CD14-positive monocyte (primary cell): Measurements from ENCODE around the gene NFKBIE. TPM values are rescaled to one million over a fixed set of nuclear protein-coding genes. Genes with fewer than 3 reads are reported as not detected.

Source experiments
- DNase-seq, 3 donors: peaks; one replicate each; pipeline ENCODE4 v3.0.0-alpha.2; 2011 to 2022
- H2AFZ ChIP-seq: 2 replicates; pipeline ENCODE4 v1.6.0; 2012; ENCODE audit warnings: mild to moderate bottlenecking, low read depth, low read length, inconsistent platforms; ENCODE audit not compliant: insufficient read depth, poor library complexity, severe bottlenecking
- H3K27ac ChIP-seq, 2 donors: 1 replicate in 1 of 2; 2 replicates in 1 of 2; pipeline ENCODE4 v1.5.1; 2012 to 2013; ENCODE audit warnings: low read length in 2 of 2, control low read depth in 1 of 2, inconsistent platforms in 1 of 2, low read depth in 1 of 2, mild to moderate bottlenecking in 1 of 2
- H3K27me3 ChIP-seq, 2 donors: one replicate each; pipeline versions ENCODE4 v1.6.0 to v1.6.1; 2011 to 2013; ENCODE audit warnings: low read length in 2 of 2; ENCODE audit not compliant: control insufficient read depth in 2 of 2, insufficient read depth in 2 of 2
- H3K36me3 ChIP-seq, 2 donors: replicated peaks in 1 of 2; 1 replicate in 1 of 2; 2 replicates in 1 of 2; pipeline versions ENCODE4 v1.5.1 to v1.6.1; 2012 to 2013; ENCODE audit warnings: low read length in 2 of 2, control low read depth in 1 of 2, inconsistent platforms in 1 of 2, mild to moderate bottlenecking in 1 of 2; ENCODE audit not compliant: insufficient read depth in 2 of 2, control insufficient read depth in 1 of 2
- H3K4me1 ChIP-seq, 2 donors: 1 replicate in 1 of 2; 2 replicates in 1 of 2; pipeline versions ENCODE4 v1.5.1 to v1.6.1; 2012 to 2013; ENCODE audit warnings: low read length in 2 of 2, control low read depth in 1 of 2, inconsistent platforms in 1 of 2, mild to moderate bottlenecking in 1 of 2, moderate library complexity in 1 of 2; ENCODE audit not compliant: insufficient read depth in 2 of 2, control insufficient read depth in 1 of 2
- H3K4me2 ChIP-seq: replicated peaks from 2 replicates; pipeline ENCODE3; 2012; ENCODE audit warnings: low read length, moderate library complexity, mild to moderate bottlenecking; ENCODE audit not compliant: poor library complexity, severe bottlenecking; ENCODE audit errors: extremely low read depth
- H3K4me3 ChIP-seq, 3 experiments: fragments of 200-600 bp in 1 of 3; sonication (generic) in 1 of 3; replicated peaks in 1 of 3; 1 replicate in 2 of 3; 2 replicates in 1 of 3; pipeline ENCODE4 v1.5.1; 2011 to 2013; ENCODE audit warnings: low read length in 3 of 3, mild to moderate bottlenecking in 3 of 3, control low read depth in 2 of 3, low read depth in 2 of 3, inconsistent platforms in 1 of 3, moderate library complexity in 1 of 3
- H3K79me2 ChIP-seq: 2 replicates; pipeline ENCODE4 v1.6.0; 2012; ENCODE audit warnings: mild to moderate bottlenecking, control low read depth, inconsistent platforms, low read length, moderate library complexity; ENCODE audit not compliant: insufficient read depth
- H3K9ac ChIP-seq: 2 replicates; pipeline ENCODE4 v1.6.0; 2017; ENCODE audit warnings: low read length, mild to moderate bottlenecking; ENCODE audit not compliant: insufficient read depth, poor library complexity, severe bottlenecking
- H3K9me3 ChIP-seq, 2 donors: replicated peaks in 1 of 2; 1 replicate in 1 of 2; 2 replicates in 1 of 2; pipeline versions ENCODE4 v1.5.1 to v1.6.1; 2012 to 2013; ENCODE audit warnings: low read length in 2 of 2, control low read depth in 1 of 2; ENCODE audit not compliant: control insufficient read depth in 1 of 2, insufficient read depth in 1 of 2
- H4K20me1 ChIP-seq: 2 replicates; pipeline ENCODE4 v1.6.0; 2012; ENCODE audit warnings: mild to moderate bottlenecking, low read length, control low read depth, moderate library complexity; ENCODE audit not compliant: insufficient read depth
- H3K27ac Mint-ChIP-seq, 7 donors: one replicate each; pipeline ENCODE4 v1.8.0; 2020; ENCODE audit warnings: mild to moderate bottlenecking in 7 of 7, mixed read lengths in 7 of 7, moderate library complexity in 6 of 7, inconsistent platforms in 2 of 7
- H3K27me3 Mint-ChIP-seq, 3 donors: one replicate each; pipeline ENCODE4 v1.8.0; 2021 to 2022; ENCODE audit warnings: low read depth in 3 of 3, mild to moderate bottlenecking in 3 of 3, mixed read lengths in 3 of 3, moderate library complexity in 3 of 3, inconsistent platforms in 1 of 3
- H3K36me3 Mint-ChIP-seq, 2 donors: one replicate each; pipeline ENCODE4 v1.8.0; 2020; ENCODE audit warnings: mixed read lengths in 2 of 2, inconsistent platforms in 1 of 2, mild to moderate bottlenecking in 1 of 2
- H3K4me1 Mint-ChIP-seq: one replicate; pipeline ENCODE4 v1.8.0; 2020; ENCODE audit warnings: mild to moderate bottlenecking, mixed read lengths
- H3K4me3 Mint-ChIP-seq, 2 donors: one replicate each; pipeline ENCODE4 v1.8.0; 2020; ENCODE audit warnings: mild to moderate bottlenecking in 2 of 2, mixed read lengths in 2 of 2, moderate library complexity in 1 of 2
- H3K9me3 Mint-ChIP-seq, 7 donors: one replicate each; pipeline ENCODE4 v1.8.0; 2020 to 2022; ENCODE audit warnings: mixed read lengths in 7 of 7, mild to moderate bottlenecking in 6 of 7, moderate library complexity in 6 of 7, inconsistent platforms in 2 of 7
- CTCF ChIP-seq: fragments of 200-600 bp; IDR thresholded peaks from one replicate; pipeline ENCODE4 v1.8.0; 2022; ENCODE audit warnings: antibody characterized with exemption, mild to moderate bottlenecking
- WGBS: methylation state at CpG from one replicate; pipeline ENCODE4 v1.1.5; 2013; ENCODE audit warnings: missing lambda C conversion rate; ENCODE audit not compliant: insufficient coverage; 5-methylcytosine and 5-hydroxymethylcytosine counted together
- intact Hi-C, 2 donors: fragments of 100-400 bp; cut with micrococcal nuclease; formaldehyde crosslinking; loops; one replicate each; pipeline versions ENCODE4 v1.15.0 to v1.15.1; 2023
- polyA plus RNA-seq, 3 donors: library from polyadenylated mRNA; depleted of rRNA in 1 of 3; unstranded in 2 of 3; stranded (reverse) in 1 of 3; fragments of 300-500 nt in 2 of 3; fragments of >200 nt in 1 of 3; fragmentation: Illumina TruSeq in 2 of 3; gene quantifications; 1 replicate in 2 of 3; 2 replicates in 1 of 3; pipeline ENCODE4 v1.2.3, GENCODE V29; 2012 to 2021

The NFKBIE gene
- polyA plus RNA-seq, 3 donors: 19.9 to 108 (median 23.2) TPM

GRCh38 chr6:44243345-44243744, 22.0 kb downstream of the NFKBIE start:
- H3K27ac Mint-ChIP-seq: no peak overlapping the region
- TF ChIP-seq CTCF: no peak

GRCh38 chr6:44238687-44239350, 26.5 kb downstream of the NFKBIE start:
- no peaks in the 10 kb centered on the region for H3K36me3 ChIP-seq
- H3K4me1 ChIP-seq: peaks cover 20 to 23% of the 10 kb centered on the region in 2 donors
- no peak for DNase-seq
- H4K20me1 ChIP-seq: no peaks in the 10 kb centered on the region
- Mint-ChIP-seq H3K27ac (peak overlapping the region in 3 of 7 donors; percentile 73 to 99 (median 81)), H3K27me3 (peaks cover 2 to 3% (median 3%) of the 10 kb centered on the region in 3 donors), H3K4me3 (peak overlapping the region in 1 of 2 donors; percentile 34), H3K4me1 (peaks cover 29% of the 10 kb centered on the region), H3K36me3 (peaks cover 0 to 4% of the 10 kb centered on the region in 2 donors), H3K9me3 (no peaks in the 10 kb centered on the region)
- no peaks in the 10 kb centered on the region for H3K79me2 ChIP-seq
- intact Hi-C loops: loop anchor here (5.0 kb wide), 1 partner anchor 67 kb away; no protein-coding TSS in a partner anchor
- no peak overlapping the region for H2AFZ ChIP-seq
- no peak overlapping the region for H3K4me3 ChIP-seq
- no peaks in the 10 kb centered on the region for H3K27me3 ChIP-seq
- H3K4me2 ChIP-seq: no peak overlapping the region
- 100% methylated on average over 2 of the region's 7 CpGs for WGBS
- H3K27ac ChIP-seq: no peak overlapping the region
- H3K9me3 ChIP-seq: no peaks in the 10 kb centered on the region
- H3K9ac ChIP-seq: no peak overlapping the region
- TF ChIP-seq CTCF: no peak

More at GRCh38 chr6:44243345-44243744, 22.0 kb downstream of the NFKBIE start:
- Histone ChIP-seq H3K4me3 (no peak overlapping the region), H3K9me3 (no peaks in the 10 kb centered on the region), H3K9ac (no peak overlapping the region), H4K20me1 (peaks cover 14% of the 10 kb centered on the region), H3K36me3 (no peaks in the 10 kb centered on the region), H2AFZ (no peak overlapping the region), H3K4me2 (no peak overlapping the region), H3K79me2 (peaks cover 15% of the 10 kb centered on the region), H3K4me1 (peaks cover 16 to 23% of the 10 kb centered on the region in 2 donors), H3K27me3 (no peaks in the 10 kb centered on the region), H3K27ac (no peak overlapping the region)
- peaks cover 17% of the 10 kb centered on the region for H3K4me1 Mint-ChIP-seq
- WGBS: 93% methylated on average over 3 of the region's 7 CpGs
- no peak overlapping the region for H3K4me3 Mint-ChIP-seq
- DNase-seq: no peak
- H3K27me3 Mint-ChIP-seq: peaks cover 3 to 10% (median 3%) of the 10 kb centered on the region in 3 donors
- intact Hi-C loops: no loop called here
- peaks cover 0 to under 1% of the 10 kb centered on the region in 2 donors for H3K36me3 Mint-ChIP-seq
- H3K9me3 Mint-ChIP-seq: peaks cover 0 to 2% (median 0%) of the 10 kb centered on the region in 7 donors
